ENCODE measurements around the gene LRFN4.

- TF ChIP-seq POLR2A (IDR thresholded peaks at IDR 0.05; ENCODE audit: low read length) (no peak), GATA1 (IDR thresholded peaks at IDR 0.05; ENCODE audit: low read depth, low read length) (no peak)
Measured at GRCh38 chr11:66842501-66842895, 14.4 kb upstream of the LRFN4 start.
